Esophagus muscularis mucosa (tissue), 4 donors: ENCODE results near the gene SLC25A29. TPM values are rescaled to one million over a fixed set of nuclear protein-coding genes. Genes with fewer than 3 reads are reported as not detected.

ENCODE experiments used
- DNase-seq: peaks from one replicate; pipeline ENCODE4 v3.0.0-alpha.2; 2017; ENCODE audit errors: extremely low spot score
- H3K27ac ChIP-seq, 4 donors: fragments of 200-600 bp; sonication (generic); replicated peaks in 1 of 4; 1 replicate in 3 of 4; 2 replicates in 1 of 4; pipeline ENCODE4 v1.5.1; 2016 to 2019; ENCODE audit warnings: mild to moderate bottlenecking in 1 of 4
- H3K27me3 ChIP-seq, 4 donors: fragments of 200-600 bp; sonication (generic); one replicate each; pipeline versions ENCODE4 v1.5.1 to v1.6.0; 2016 to 2019
- H3K36me3 ChIP-seq, 4 donors: fragments of 200-600 bp; sonication (generic); one replicate each; pipeline ENCODE4 v1.5.1; 2016 to 2019
- H3K4me1 ChIP-seq, 4 donors: fragments of 200-600 bp; sonication (generic); one replicate each; pipeline ENCODE4 v1.5.1; 2016 to 2019
- H3K4me3 ChIP-seq, 4 donors: fragments of 200-600 bp; sonication (generic); 1 replicate in 2 of 4; 2 replicates in 2 of 4; pipeline ENCODE4 v1.5.1; 2016 to 2019; ENCODE audit warnings: mild to moderate bottlenecking in 4 of 4, moderate library complexity in 1 of 4
- H3K9me3 ChIP-seq, 4 donors: fragments of 200-600 bp; sonication (generic); 1 replicate in 3 of 4; 2 replicates in 1 of 4; pipeline ENCODE4 v1.5.1; 2016 to 2019
- CTCF ChIP-seq, 3 experiments: fragments of 200-600 bp in 2 of 3; fragments of 450-650 bp in 1 of 3; sonication (generic) in 2 of 3; IDR thresholded peaks; one replicate each; pipeline ENCODE4 v1.5.1; 2017 to 2019; ENCODE audit warnings: antibody characterized with exemption in 3 of 3, mild to moderate bottlenecking in 2 of 3, moderate library complexity in 1 of 3
- EP300 ChIP-seq: sonication (generic); formaldehyde crosslinking; IDR thresholded peaks from one replicate; pipeline ENCODE4 v1.6.1; 2017; ENCODE audit warnings: antibody characterized with exemption
- POLR2A ChIP-seq: fragments of 450-650 bp; IDR thresholded peaks from one replicate; pipeline ENCODE4 v1.6.1; 2017; ENCODE audit warnings: antibody characterized with exemption, moderate library complexity, mild to moderate bottlenecking, low read depth
- POLR2AphosphoS5 ChIP-seq, 2 donors: sonication (generic); formaldehyde crosslinking; IDR thresholded peaks; one replicate each; pipeline ENCODE4 v1.6.1; 2017; ENCODE audit warnings: antibody characterized with exemption in 2 of 2
- WGBS: methylation state at CpG from one replicate; pipeline ENCODE4 v1.1.5; 2018; 5-methylcytosine and 5-hydroxymethylcytosine counted together
- intact Hi-C: fragments of 100-400 bp; cut with DNase I; formaldehyde crosslinking; loops from one replicate; pipeline ENCODE4 v1.15.1; 2023
- total RNA-seq, 4 donors: library from RNA; depleted of rRNA; stranded (reverse); fragments of >200 nt; gene quantifications; one replicate each; pipeline versions ENCODE4 v1.1.0 to v1.2.1, GENCODE V29; 2016

Gene SLC25A29
- total RNA-seq, 4 donors from 2014 or later = 37.4 to 63.0 (median 49.2) TPM

GRCh38 chr14:100295376-100296105, 10.7 kb downstream of the SLC25A29 start:
- H3K4me3 ChIP-seq = no peak overlapping the region
- 85% methylated on average over 9 of the region's 16 CpGs for WGBS

GRCh38 chr14:100294963-100295330, 11.3 kb downstream of the SLC25A29 start:
- TF ChIP-seq EP300 (no peak), POLR2AphosphoS5 (IDR thresholded peaks at IDR 0.05) (no peak), POLR2A (no peak), CTCF (IDR thresholded peaks at IDR 0.05) (no peak)
- Histone ChIP-seq H3K36me3 (peaks cover 13 to 44% (median 35%) of the 10 kb centered on the region in 4 donors), H3K27me3 (no peaks in the 10 kb centered on the region), H3K4me3 (no peak overlapping the region), H3K27ac (peak overlapping the region in 3 of 4 donors; percentile 8 to 41 (median 27)), H3K9me3 (no peaks in the 10 kb centered on the region), H3K4me1 (peaks cover 30 to 70% (median 57%) of the 10 kb centered on the region in 4 donors)
- WGBS = 100% methylated on average over 1 of the region's 2 CpGs
- intact Hi-C loops = no loop called here
- DNase-seq = no peak

More at GRCh38 chr14:100295376-100296105, 10.7 kb downstream of the SLC25A29 start:
- no peak for DNase-seq
- no peaks in the 10 kb centered on the region for H3K27me3 ChIP-seq
- H3K27ac ChIP-seq = peak overlapping the region in 3 of 4 donors; percentile 8 to 27 (median 17)
- H3K9me3 ChIP-seq = no peaks in the 10 kb centered on the region
- peaks cover 13 to 42% (median 33%) of the 10 kb centered on the region in 4 donors for H3K36me3 ChIP-seq
- TF ChIP-seq CTCF (IDR thresholded peaks at IDR 0.05) (no peak), EP300 (no peak)
- intact Hi-C loops = no loop called here
- peaks cover 24 to 68% (median 52%) of the 10 kb centered on the region in 4 donors for H3K4me1 ChIP-seq

GRCh38 chr14:100294213-100294962, 11.9 kb downstream of the SLC25A29 start:
- H3K27ac ChIP-seq = peak overlapping the region; percentile 7 to 41 (median 18)
- H3K9me3 ChIP-seq = no peaks in the 10 kb centered on the region
- H3K4me3 ChIP-seq = no peak overlapping the region
- WGBS = 61% methylated on average over 8 of the region's 12 CpGs
- H3K27me3 ChIP-seq = no peaks in the 10 kb centered on the region
- TF ChIP-seq POLR2A (no peak), EP300 (no peak), CTCF (IDR thresholded peaks at IDR 0.05) (no peak), POLR2AphosphoS5 (IDR thresholded peaks at IDR 0.05) (no peak)
- peaks cover 13 to 44% (median 35%) of the 10 kb centered on the region in 4 donors for H3K36me3 ChIP-seq
- intact Hi-C loops = no loop called here
- peaks cover 31 to 70% (median 58%) of the 10 kb centered on the region in 4 donors for H3K4me1 ChIP-seq
- DNase-seq = no peak

- Histone ChIP-seq H3K4me3 (no peak overlapping the region), H3K27ac (peak overlapping the region in 3 of 4 donors; percentile 7 to 41 (median 8)), H3K9me3 (no peaks in the 10 kb centered on the region), H3K27me3 (no peaks in the 10 kb centered on the region), H3K4me1 (peaks cover 35 to 70% (median 58%) of the 10 kb centered on the region in 4 donors), H3K36me3 (peaks cover 11 to 42% (median 35%) of the 10 kb centered on the region in 4 donors)
- TF ChIP-seq EP300 = no peak
- TF ChIP-seq CTCF (IDR thresholded peaks at IDR 0.05) = no peak
- TF ChIP-seq POLR2A = no peak
- TF ChIP-seq POLR2AphosphoS5 (IDR thresholded peaks at IDR 0.05) = no peak
- 82% methylated on average over 13 of the region's 14 CpGs for WGBS
- intact Hi-C loops = no loop called here
- no peak for DNase-seq
Measured at GRCh38 chr14:100293497-100294212, 12.6 kb downstream of the SLC25A29 start.
